Endothelial cell of umbilical vein (primary cell): ENCODE measurements around the gene ASTN1.

Source experiments
- GATA2 ChIP-seq: IDR thresholded peaks from 2 replicates; pipeline ENCODE4 v1.7.0; 2011; ENCODE audit warnings: low read depth, mild to moderate bottlenecking, moderate library complexity, mixed read lengths, low read length; ENCODE audit not compliant: insufficient read length, insufficient read depth
- MAX ChIP-seq: IDR thresholded peaks from 2 replicates; pipeline ENCODE4 v1.6.1; 2011; ENCODE audit not compliant: insufficient read depth, insufficient read length
- TF ChIP-seq, protein P1 (sequence below), 2 donors: IDR thresholded peaks; 1 replicate in 1 of 2; 2 replicates in 1 of 2; pipeline ENCODE4 v1.5.1; 2011; ENCODE audit warnings: low read length in 2 of 2, mild to moderate bottlenecking in 2 of 2, moderate library complexity in 2 of 2, control low read depth in 1 of 2, inconsistent platforms in 1 of 2, low read depth in 1 of 2; ENCODE audit not compliant: insufficient read depth in 1 of 2; ENCODE audit errors: extremely low read depth in 1 of 2

- TF ChIP-seq, protein P1, sequence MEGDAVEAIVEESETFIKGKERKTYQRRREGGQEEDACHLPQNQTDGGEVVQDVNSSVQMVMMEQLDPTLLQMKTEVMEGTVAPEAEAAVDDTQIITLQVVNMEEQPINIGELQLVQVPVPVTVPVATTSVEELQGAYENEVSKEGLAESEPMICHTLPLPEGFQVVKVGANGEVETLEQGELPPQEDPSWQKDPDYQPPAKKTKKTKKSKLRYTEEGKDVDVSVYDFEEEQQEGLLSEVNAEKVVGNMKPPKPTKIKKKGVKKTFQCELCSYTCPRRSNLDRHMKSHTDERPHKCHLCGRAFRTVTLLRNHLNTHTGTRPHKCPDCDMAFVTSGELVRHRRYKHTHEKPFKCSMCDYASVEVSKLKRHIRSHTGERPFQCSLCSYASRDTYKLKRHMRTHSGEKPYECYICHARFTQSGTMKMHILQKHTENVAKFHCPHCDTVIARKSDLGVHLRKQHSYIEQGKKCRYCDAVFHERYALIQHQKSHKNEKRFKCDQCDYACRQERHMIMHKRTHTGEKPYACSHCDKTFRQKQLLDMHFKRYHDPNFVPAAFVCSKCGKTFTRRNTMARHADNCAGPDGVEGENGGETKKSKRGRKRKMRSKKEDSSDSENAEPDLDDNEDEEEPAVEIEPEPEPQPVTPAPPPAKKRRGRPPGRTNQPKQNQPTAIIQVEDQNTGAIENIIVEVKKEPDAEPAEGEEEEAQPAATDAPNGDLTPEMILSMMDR (IDR thresholded peaks at IDR 0.05; ENCODE audit: extremely low read depth in 1 of 2, insufficient read depth in 1 of 2, low read depth in 1 of 2, low read length in 2 of 2), result no peak
- TF ChIP-seq GATA2, result no peak
- no peak for TF ChIP-seq MAX
These were observed 29.3 kb downstream of the ASTN1 start for GRCh38 chr1:177135250-177135649.
